HEK293 (cell line): ENCODE data around the gene SMPX.

Experiments used
- CTCF ChIP-seq: fragments of 450-650 bp; formaldehyde crosslinking; IDR thresholded peaks from 2 replicates; pipeline ENCODE4 v1.5.1; 2016; ENCODE audit warnings: missing biosample characterization, missing genetic modification characterization
- ZBTB1 ChIP-seq: fragments of 450-650 bp; formaldehyde crosslinking; IDR thresholded peaks from 2 replicates; pipeline ENCODE4 v1.5.1; 2016; ENCODE audit warnings: missing biosample characterization, missing genetic modification characterization
- ZNF221 ChIP-seq: fragments of 450-650 bp; formaldehyde crosslinking; IDR thresholded peaks from 2 replicates; pipeline ENCODE4 v1.5.1; 2017; ENCODE audit warnings: missing biosample characterization, missing genetic modification characterization, borderline replicate concordance
- ZNF510 ChIP-seq: fragments of 450-650 bp; formaldehyde crosslinking; IDR thresholded peaks from 2 replicates; pipeline ENCODE4 v1.5.1; 2018; ENCODE audit warnings: mild to moderate bottlenecking, missing genetic modification characterization, missing biosample characterization; ENCODE audit not compliant: insufficient replicate concordance
- TF ChIP-seq, protein P1 (sequence below): IDR thresholded peaks from 2 replicates; pipeline ENCODE4 v1.6.1; 2011; ENCODE audit warnings: mild to moderate bottlenecking, low read depth, low read length, borderline replicate concordance

GRCh38 chrX:21723814-21724213, 34.1 kb downstream of the SMPX start:
- TF ChIP-seq ZNF510 (no peak), ZBTB1 (tag by site-specific recombination) (no peak), CTCF (tag by site-specific recombination) (no peak), ZNF221 (no peak)
- TF ChIP-seq, protein P1, sequence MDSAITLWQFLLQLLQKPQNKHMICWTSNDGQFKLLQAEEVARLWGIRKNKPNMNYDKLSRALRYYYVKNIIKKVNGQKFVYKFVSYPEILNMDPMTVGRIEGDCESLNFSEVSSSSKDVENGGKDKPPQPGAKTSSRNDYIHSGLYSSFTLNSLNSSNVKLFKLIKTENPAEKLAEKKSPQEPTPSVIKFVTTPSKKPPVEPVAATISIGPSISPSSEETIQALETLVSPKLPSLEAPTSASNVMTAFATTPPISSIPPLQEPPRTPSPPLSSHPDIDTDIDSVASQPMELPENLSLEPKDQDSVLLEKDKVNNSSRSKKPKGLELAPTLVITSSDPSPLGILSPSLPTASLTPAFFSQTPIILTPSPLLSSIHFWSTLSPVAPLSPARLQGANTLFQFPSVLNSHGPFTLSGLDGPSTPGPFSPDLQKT = no peak
